Activated CD8-positive, alpha-beta memory T cell treated with anti-CD3 and anti-CD28 coated beads for 4 hours (primary cell): Measurements from ENCODE around the gene ARHGAP33.

Experiments used
- DNase-seq, 2 donors: peaks; one replicate each; pipeline ENCODE4 v3.0.0-alpha.2; 2020; ENCODE audit warnings: low read depth in 2 of 2

ARHGAP33 gene

DNA sequence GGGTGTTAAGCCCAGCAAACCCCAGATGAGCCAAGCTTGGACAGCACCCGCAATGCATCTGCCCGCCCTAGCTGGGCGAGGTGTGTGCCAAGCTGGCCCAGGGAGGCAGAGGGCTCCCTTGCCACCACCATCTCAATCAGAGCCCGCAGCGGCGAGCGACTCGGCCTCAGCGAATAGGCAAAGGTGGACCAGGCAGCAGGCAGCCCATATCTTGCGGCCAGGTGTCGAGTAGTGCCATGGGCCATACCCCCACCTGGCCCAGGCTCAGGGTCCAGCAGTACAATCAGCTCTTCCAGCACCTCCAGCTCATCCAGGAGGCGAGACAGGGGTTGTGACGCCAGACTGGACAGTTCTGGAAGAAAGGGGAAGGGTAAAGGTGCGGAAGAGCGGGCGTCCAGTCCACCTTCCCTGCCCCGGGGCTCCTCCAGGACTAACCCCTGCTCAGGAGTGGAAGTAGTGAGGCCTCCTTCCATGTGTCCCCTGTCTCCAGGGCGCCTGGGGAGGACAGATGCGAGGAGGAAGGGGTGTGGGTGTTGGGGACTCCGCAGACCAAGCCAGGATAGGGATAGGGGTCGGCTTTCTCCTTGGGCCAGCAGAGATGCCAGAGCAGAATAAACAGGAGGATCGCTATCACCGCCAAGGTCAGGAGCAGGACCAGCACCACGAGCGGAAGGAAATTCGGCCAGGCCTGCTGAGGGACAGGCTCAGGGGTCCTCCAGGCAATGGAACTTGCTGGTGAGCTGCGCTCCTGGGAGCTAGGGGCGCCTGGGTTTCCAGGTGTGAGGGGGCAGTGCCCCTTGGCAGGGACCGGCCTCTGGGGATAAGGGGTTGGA is 35.9 kb upstream of the ARHGAP33 start:
- no peak for DNase-seq

DNA sequence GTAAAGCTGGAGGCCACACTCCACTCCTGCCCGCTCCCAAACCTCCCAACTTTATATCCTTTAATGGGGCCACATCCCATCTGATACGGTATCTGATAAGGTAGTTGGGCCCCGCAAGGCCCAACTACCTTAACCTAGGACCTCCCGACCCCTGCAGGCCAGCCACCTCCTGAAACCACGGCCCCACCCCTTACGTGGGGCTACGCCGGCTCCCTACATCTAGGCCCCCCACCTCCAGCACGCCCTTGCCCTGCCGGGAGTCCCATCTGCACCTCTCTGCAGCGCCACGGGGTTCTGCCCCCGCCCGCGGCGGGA is 35.3 kb upstream of the ARHGAP33 start:
- DNase-seq: no peak

DNA sequence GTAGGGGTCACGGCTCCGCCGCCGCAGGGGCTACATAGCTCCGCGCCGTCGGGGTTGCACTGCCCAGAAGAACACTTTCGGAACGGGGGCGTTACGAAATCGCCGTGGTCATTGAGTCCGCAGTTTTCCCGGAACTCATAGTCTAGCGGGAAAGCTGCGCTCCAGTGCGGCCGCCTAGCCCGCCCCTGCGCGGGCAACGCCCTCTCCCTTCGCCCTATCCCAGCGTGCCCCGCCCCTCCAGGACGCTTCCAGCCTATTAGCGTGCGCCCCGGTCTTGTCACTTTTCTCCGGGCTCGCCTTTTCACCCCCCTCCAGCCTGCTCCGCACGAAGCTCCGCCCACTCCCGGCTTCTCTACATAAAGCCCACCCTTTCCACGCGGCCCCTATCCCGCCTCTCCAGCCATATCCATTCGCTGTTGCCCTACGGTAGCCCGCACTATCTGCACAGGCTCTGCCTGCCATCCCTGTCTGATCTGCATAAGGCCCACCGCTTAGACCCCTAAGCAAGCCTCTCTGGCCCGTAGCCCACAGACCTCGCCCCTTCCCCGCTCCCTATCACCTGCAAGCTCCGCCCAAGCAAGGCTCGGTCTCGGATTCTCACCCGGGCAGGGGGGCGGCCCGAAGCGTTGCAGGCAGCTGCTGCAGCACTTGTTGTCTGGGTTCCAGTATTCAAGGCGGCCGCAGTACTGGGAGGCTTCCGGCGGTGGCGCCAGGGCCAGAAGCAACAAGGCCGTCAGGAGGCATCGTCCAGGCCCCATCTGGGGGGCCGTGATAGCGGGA is 34.8 kb upstream of the ARHGAP33 start:
- peak; percentile 90 for DNase-seq

DNA sequence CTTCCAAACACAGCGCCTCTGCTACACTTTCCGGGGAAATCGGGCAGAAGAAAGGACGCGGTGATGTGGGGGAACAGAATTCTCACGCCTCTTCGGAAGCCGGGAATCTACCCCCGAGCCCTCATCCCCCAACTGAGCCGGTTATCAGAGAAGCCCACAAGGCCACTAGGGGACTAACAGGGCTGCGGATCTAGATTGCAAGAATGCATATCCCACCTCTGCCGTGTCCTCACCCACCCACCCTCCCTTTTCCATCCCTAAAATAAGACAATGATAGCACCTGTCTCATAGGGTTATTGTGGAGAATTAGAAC is 34.2 kb upstream of the ARHGAP33 start:
- DNase-seq: no peak

DNA sequence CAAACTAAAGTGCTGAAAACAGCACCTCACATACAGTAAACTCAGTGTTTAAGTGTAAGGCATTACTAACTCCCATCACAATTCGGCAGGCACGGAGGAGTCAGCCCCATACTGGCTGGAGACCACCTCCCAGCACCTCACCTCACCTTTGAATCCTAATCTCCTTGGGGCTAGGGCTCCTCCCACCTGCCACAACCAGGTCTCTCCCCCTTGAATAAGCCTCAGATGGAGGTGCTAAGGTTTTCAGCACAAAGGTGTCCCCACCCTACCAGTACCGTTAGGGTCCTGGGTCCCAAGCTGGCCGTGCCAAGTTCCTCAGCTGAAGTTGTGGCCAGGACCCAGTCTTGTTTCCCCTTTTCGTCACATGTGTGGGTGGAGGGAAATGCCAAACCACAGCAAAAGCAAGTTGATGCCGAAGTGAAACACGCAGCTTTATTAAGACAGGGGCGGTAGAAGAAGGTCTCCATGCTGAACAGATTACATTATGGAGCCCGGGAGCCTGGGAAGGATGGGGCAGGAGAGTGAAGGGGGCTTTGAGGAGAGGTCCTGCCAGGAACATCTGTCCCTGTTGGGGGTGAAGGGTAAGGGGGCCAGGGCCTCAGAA is 33.1 kb upstream of the ARHGAP33 start, which contains the start of gene IGFLR1:
TSS of gene IGFLR1 (minus strand) at position 332 of the 604 bp plus-strand sequence. CDS start 1,272 bp downstream, outside the sequence.
- DNase-seq: peak; percentile 50 to 62

DNA sequence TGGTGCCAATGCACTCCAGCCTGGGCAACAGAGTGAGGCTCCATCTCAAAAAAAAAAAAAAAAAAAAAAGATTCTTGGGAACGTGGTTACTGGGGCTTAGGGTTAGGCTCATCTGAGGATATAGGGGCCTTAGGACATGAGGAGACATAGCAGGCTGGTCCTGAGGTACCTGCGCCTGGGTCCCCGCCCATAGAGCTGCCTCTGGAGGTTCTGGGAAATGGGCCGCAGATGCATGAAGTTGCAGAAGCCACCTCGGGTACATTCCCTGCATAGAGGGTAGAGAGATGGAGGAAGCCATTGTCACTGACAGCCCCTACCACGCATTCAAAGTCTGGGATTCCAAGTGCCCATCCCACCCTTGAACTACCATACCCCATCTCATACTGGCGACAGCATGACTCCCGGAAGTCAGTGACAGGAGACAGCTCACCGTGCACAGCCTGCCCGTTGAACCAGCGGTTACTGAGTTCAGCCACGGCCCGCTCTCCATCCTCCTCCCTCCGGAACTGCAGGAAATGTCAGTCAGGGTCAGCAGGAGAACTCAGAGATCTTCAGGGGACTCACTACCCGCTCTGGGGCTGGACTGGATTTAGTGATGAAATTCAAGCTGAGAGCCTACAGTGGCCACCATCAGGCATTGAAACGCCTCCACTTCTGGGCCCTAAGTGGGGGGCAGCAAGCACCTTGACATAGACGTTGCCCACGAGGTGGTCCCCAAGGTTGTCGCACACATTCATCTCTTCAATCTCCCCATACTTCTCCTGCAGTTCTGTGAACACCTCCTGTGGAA is 31.5 kb upstream of the ARHGAP33 start:
- no peak for DNase-seq

DNA sequence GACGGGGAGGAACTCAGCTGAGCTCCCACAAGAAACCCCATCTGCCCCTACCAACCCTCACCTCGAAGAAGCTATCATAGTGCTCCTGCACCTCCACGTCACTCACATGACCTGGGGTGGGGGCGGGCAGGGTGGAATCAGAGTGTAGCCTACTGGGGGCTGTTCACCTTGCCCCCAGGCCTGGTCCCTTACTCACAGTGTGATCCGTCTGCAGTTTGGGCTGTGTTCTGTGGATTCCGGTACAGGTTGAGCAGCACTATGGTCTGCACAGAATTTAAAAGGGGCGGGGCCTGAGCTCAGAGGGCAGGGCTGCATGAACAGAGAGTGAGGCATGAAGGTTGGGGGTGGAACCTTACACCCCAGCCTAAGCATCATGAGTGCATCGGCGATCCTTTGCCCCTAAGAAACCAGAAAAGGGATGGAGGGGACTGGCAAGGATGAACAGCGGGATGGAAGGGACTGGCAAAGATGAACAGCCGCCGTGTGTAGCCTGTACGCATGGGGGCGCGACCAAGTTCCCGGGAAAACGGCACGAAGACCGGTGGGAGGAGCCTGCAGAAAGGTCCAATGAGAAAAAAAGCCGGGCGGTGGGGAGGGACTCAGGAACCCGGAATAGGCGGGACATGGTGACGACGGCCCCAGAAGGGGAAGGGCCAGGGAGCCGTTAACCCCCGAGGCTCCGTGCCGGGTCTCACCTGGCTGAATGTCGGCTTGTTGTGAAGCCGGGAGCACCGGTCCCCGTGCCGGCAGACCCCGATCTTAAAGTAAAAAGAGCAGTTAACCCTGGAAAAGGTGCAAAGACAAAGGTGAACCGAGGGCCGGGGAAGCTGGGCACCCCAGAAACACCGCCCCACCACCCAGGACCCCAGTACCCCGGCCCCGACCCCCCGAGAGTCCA is 30.7 kb upstream of the ARHGAP33 start:
- DNase-seq: peak; percentile 85 to 90

DNA sequence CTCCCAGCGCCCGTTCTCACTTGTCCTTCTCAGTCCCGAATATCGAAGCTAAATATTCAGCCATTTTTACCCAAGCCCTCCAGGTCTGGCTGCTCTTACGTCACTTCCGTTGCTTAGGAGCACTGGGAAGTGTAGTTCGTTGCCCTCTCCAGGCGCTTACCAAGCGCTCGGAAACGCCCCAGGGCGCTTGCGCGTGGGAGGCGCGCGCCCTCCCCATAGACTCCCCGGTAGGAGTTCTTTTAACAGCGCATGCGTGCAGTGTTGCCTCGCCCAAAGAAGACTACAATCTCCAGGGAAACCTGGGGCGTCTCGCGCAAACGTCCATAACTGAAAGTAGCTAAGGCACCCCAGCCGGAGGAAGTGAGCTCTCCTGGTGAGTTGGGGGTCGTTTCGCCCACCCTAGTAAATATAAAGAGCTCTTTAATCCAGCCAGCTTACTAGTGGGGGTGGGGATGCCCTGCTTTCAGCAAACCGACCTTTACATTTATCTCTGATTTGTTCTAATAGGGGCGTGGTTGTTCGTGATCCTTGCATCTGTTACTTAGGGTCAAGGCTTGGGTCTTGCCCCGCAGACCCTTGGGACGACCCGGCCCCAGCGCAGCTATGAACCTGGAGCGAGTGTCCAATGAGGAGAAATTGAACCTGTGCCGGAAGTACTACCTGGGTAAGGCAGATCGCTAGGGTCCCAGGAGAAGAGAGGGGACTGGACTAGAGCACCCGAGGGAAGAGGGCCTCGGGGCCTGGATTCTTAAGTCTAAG is 29.9 kb upstream of the ARHGAP33 start, which contains the start of the genes PSENEN and U2AF1L4:
TSS of gene PSENEN (plus strand) at position 324 of the 759 bp plus-strand sequence. CDS start at position 604, 280 bp downstream.
TSS of gene U2AF1L4 (minus strand) at position 91 of the 759 bp plus-strand sequence. CDS start at position 64, 27 bp downstream.
- peak; percentile 91 to 96 for DNase-seq

DNA sequence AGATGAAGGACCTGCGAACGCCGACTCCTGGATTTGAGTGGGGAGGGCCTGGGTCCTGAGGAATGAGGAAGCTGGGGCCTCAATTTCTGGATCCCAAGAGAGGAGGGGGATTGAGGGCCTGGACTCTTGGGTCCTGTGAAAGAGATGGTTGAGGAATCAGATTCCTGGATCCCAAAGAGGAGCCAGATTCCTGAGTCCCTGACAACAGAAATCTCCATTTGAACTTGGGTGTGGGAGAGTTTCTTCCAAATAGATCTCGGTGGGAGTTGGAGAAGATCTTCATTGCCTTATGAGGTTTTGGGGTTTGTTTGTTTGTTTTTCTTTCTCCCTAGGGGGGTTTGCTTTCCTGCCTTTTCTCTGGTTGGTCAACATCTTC is 29.3 kb upstream of the ARHGAP33 start:
- DNase-seq: no peak

DNA sequence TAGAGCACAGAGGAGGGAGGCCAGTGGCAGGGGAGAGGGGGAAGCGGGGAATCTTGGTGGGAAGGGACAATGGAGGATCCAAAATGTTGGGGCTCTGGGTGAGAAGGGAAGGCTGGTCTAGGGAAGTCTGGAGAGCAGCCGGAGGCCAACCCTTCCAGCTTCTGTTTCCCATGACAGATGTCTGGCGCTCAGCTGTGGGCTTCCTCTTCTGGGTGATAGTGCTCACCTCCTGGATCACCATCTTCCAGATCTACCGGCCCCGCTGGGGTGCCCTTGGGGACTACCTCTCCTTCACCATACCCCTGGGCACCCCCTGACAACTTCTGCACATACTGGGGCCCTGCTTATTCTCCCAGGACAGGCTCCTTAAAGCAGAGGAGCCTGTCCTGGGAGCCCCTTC is 28.8 kb upstream of the ARHGAP33 start:
- DNase-seq: no peak

DNA sequence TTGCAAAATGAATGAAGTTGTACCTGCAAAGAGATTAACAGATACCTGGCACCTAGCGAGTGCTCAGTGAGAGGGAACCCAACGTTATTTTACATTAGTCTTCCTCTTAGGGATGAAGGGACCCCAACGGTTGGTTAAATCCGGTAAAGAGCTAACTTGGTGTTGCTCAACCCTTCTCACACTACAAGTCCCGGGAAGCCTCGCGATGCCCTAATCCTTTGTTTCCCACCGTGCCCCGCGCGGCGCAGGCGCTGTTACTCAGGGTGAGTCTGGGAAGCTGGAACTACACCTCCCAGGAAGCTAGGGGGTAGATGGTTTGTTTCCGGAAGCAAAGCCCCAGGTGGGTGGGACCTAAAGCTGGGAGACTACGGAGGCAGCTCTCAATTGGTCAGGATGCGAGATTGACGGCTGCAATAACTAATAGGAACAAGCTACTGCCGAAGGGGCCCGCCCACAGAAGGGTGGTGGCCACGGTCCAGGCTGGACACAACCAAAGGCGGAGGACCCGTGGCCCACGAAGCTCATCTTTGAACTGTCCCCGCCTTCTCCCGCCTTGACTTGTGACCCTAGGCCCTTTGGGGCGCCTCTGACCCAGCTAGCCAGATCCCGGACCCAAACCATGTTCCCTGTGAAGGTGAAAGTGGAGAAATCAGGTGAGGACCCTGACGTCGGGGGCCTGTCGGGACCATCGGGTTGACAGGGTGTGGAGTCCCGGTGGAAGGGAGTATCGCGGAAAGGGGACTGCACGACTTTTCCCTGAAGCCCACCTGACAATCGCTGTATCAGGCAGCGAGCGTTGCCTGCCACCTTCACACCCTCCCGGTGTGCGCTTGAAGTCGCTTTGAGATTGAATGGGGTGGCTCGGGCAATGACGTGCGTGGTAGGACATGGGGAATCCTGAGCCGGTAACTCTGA is 27.0 kb upstream of the ARHGAP33 start, which contains the start of gene LIN37:
TSS of gene LIN37 (plus strand) at position 471 of the 915 bp plus-strand sequence. CDS start at position 620, 149 bp downstream.
- DNase-seq: peak; percentile 95 to 99

DNA sequence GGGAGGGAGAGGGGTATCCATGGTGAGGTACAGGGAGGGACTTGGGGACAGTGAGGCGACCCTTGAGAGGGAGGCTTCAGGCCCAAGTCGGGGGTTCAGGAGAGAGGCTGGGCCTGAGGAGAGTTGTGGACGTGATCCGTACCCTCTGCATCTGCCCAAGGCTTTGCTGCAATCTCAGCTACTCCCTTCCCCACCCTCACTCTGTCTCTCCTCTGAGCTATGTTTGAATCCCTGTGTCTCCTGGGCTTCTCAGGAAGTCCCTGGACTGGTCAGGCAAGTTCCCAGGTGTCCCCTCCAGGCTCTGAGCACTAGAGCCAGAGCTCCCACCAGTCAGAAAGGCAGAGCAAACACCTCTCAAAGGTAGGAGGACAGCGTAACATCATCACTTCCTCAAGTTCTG is 25.2 kb upstream of the ARHGAP33 start:
- no peak for DNase-seq

DNA sequence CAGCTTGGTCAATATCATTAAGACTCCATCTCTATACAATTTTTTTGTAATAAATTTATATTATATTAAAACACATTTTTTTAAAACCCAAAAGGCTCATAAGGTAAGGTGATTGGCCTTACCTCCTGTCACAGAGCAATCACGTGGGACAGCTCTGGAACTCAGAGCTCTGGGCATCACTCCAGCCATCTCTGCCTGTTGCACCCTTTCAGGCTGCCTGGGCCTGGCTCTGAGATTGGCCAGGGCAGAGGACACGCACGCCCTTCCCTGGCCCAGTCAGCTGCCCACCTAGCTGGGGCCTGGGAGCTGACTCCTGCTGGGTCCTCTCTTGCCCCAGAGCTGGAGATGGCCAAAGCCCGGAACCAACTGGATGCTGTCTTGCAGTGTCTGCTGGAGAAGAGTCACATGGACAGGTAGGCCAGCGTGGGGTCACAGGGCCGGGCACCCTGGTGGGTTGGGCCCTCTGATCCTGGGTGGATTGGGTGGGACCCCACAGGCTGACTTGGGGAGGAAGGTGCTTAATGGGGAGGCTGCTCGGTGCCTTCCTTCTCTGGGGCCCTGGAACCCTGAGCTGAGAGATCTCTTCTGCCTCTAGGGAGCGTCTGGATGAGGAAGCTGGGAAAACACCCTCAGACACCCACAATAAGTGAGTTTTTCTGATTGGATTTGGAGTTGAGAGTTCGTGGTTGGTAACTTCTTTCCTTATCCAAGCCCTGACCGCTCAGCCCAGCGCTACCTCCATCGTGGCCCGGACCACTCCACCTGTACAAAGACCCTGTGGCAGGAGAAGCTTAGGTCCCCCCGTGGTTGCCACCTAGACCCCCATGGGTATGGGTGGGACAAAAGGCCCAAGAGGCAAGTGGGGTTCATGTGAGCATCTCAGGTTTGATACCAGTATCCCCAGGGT is 23.3 kb upstream of the ARHGAP33 start:
- no peak for DNase-seq

DNA sequence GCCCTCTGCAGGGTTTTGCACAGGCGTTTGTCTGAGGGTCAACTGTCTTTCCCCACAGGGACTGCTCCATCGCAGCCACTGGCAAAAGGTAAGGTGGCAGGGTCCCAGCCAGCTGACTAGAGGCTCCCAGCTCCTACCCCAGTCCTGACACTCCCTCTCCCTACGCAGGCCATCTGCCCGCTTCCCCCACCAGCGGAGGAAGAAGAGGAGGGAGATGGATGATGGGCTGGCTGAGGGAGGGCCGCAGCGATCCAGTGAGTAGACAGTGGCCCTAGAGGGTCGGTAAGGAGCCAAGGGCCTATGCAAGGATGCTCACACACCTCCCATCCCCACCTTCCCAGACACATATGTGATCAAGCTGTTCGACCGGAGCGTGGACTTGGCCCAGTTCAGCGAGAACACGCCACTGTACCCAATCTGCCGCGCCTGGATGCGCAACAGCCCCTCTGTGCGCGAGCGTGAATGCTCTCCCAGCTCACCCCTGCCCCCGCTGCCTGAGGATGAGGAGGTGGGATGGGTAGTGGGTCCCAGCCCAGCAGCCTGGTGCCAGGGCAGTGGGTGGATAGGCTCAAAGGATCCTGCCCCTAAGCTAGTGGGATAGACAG is 22.5 kb upstream of the ARHGAP33 start:
- DNase-seq: no peak

DNA sequence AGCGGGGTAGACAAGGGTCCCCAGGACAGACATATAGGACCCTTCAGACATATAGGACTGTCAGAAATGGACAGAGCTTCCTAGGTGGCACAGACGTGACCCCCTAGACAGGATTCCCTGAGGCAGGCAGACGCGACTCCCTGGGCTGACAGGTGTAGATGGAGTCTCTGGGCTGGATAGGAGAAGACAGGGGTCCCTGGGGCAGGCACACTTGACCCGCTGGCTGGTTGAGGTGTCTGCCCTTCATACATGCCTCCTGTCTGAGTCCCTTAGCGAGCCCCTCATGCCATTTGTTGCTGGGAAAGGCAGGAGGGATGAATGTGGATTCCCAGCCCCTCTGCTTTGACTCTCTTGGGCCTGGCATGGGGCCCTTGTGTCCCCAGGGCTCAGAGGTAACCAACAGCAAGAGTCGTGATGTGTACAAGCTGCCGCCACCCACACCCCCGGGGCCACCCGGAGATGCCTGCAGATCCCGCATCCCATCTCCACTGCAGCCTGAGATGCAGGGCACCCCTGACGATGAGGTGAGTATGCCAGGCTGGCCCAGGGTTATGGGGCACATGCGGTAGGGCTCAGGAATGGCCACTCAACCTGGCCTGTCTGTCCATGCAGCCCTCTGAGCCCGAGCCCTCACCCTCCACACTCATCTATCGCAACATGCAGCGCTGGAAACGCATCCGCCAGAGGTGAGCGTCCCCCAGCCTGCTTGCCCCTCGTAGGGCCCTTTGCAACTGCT is 21.6 kb upstream of the ARHGAP33 start:
- no peak for DNase-seq

DNA sequence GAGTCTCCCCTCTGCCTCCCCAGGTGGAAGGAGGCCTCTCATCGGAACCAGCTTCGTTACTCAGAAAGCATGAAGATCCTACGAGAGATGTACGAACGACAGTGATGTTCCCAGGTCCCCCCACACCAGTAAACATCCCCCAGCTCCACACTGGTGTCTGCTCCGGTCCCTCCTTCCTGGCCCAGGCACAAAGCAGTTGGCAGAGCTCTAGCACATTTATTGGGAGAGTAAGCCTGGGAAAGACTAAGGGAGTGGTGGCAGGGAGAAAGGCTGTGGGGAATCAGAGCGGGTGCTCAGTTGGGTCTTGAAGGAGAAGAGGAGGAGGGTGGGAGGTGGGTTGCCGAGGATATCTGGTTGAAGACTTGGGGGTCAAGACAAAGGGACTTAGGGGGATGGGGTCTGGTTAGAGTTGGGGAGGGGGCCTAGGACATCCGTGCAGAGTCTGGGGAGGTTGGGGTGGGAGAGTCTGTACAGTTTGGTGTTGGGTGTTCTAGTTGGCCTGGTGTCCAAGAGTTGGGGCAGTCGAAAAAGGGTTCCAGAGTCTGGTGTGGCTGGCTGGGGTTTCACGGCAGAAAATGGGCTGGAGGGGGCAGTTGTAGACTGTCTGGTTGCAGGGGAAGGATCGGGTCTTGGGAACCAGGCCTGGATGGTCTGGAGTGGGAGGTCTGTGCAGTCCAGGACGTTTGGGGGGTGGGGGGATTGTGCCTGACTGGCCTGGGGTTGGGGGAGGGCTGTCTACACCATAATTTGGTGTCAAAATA is 20.8 kb upstream of the ARHGAP33 start:
- no peak for DNase-seq
